GM18873 (cell line): ENCODE data around the gene KLHL21.
A peak's percentile ranks its signal among the peaks of the same experiment; 100 is the strongest.
"Not testable (repeated sequence)": the region's sequence is repeated elsewhere in the genome, so short reads cannot be mapped to it uniquely, and the experiment has no call there.

ENCODE experiments used
- ATAC-seq: cut with Tn5 transposase; IDR thresholded peaks from one replicate; pipeline ENCODE4 v1.9.1; 2021; ENCODE audit warnings: mild to moderate bottlenecking, moderate library complexity, moderate number of reproducible peaks; ENCODE audit not compliant: unreplicated experiment, low FRiP score

Gene KLHL21

GRCh38 chr1:6602669-6603237 lies at the start of gene KLHL21:
Gene KLHL21 (minus strand): TSS chr1:6602869. CDS start chr1:6602817, 52 bp downstream.
- ATAC-seq = peak; percentile 29

GRCh38 chr1:6651909-6652308 lies 49.2 kb upstream of the KLHL21 start:
- ATAC-seq = no peak

DNA sequence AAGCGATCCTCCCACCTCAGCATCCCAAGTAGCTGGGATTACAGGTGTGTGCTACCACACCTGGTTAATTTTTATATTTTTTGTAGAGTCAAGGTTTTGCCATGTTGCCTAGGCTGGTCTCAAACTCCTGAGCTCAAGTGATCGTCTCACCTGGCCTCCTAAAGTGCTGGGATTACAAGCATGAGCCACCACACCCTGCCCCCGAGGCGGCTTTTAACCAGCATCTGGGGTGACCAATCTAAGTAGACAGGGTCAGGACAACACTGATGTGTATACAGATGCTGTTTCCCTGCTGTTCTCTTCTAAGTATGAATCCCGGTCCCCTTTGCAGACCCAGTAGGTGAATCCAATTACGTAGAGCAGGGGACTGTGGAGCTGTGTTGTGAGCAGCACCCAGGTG lies 45.9 kb upstream of the KLHL21 start:
- ATAC-seq = no peak

- ATAC-seq = no peak
These were observed 44.0 kb upstream of the KLHL21 start for GRCh38 chr1:6646499-6647148.

DNA sequence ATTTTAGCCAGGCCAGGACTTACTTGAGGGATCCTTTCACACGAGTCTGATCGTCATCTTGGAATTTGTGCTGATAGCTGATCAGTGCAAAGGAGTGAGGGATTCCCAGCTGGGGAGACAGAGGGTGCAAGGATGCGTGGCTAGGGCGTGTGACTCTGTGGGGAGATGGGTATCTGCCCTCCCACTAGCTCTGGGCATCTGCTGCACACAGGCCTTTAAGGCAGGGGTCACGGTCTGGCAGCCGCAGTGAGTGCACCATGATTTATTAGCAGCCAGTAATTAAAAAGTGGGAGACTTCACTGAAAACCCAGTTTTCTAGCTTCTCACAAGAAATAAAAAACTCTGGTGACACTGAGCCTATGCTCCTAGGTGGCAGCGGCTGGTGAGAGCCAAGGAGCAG lies 42.3 kb upstream of the KLHL21 start:
- no peak for ATAC-seq

DNA sequence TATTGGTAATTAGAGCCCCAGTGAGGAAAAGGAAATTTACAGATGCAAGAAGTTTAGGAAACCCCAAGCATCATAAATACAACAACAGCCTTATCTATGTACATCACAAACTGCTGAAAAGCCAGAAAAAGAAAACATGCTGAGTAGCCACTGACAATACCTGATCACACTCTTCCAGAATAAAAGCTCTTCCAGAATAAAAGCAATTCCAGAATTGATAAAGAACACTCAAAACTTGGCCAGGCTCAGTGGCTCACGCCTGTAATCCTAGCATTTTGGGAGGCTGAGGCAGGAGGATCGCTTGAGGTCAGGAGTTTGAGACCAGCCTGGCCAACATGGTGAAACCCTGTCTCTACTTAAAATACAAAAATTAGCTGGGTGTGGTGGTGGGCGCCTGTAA lies 38.2 kb upstream of the KLHL21 start:
- not testable (repeated sequence) for ATAC-seq

DNA sequence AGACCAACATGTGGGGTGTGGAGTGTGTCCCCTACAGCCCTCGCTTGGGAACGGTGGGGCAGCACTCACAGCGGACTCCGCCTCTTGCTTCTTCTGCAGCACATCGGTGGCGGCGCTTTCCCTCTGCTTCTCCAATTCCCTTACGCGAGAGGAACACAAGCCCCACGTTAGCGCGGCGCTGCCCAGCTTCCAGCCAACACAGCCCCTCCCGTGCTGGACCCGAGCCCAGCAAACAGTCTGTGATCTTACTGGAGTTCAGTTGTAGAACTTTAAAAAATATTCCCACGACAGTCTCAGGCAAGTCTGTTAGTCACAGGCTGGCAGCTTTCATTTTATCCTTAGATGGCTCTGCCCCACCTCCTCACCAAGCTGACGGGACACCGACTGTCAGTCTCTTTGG lies 35.6 kb upstream of the KLHL21 start:
- no peak for ATAC-seq

DNA sequence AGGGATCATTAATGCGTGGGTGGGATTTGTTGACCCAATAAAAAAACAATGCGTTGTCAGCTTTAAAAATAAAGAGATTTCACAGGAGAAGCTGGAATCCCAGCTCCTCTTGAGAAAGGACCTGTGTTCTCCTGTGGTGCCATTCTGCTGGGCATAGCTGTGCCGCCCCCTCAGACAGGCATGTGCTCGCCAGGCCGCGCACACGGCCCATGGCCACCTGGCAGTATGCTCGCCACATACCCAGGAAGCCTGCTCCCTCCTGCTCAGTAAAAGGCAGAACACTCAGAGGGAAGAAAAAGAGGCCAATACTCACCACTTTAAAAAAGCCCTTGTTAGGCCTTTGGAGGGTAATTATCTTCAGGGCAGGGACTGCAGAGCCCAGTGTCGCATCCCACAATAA lies 35.1 kb upstream of the KLHL21 start:
- no peak for ATAC-seq

- not testable (repeated sequence) for ATAC-seq
These were observed 34.1 kb upstream of the KLHL21 start for GRCh38 chr1:6636778-6637177.

- no peak for ATAC-seq
These were observed 33.5 kb upstream of the KLHL21 start for GRCh38 chr1:6635910-6636760.

DNA sequence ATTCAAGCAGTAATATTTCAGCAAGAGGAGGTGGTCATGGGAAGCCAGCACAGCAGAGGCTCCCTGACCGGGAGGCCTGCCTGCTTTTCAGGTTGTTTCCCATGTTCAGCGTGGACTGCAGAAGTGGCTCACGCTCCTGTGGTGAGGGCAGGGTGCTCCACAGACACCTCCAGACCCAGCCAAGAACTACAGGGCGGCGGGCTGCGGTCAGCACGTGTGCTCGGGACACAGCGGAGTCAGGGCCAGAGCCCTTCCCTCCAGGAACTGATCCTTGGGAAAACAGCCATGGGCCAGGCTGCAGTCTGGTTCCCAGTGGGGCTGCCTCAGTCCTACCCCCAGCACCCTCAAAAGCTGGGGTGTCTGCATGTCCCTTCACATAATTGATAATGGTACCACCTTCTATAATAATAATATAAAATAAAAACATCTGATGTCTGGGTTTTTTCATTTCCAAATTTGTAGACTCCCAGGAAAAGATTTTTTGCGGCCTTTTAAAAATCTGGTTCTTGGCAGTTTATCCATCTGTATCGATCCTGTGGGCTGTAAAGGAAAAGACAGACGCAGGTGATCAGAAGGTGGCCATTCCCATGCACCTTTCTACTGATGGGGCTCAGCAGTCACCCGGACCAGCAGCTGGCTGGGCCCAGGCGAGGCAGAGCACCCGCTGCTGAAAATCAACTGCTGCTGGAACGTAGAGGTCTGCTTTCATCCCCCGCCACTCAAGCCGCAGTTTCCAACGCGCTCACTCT lies 32.7 kb upstream of the KLHL21 start:
- no peak for ATAC-seq

DNA sequence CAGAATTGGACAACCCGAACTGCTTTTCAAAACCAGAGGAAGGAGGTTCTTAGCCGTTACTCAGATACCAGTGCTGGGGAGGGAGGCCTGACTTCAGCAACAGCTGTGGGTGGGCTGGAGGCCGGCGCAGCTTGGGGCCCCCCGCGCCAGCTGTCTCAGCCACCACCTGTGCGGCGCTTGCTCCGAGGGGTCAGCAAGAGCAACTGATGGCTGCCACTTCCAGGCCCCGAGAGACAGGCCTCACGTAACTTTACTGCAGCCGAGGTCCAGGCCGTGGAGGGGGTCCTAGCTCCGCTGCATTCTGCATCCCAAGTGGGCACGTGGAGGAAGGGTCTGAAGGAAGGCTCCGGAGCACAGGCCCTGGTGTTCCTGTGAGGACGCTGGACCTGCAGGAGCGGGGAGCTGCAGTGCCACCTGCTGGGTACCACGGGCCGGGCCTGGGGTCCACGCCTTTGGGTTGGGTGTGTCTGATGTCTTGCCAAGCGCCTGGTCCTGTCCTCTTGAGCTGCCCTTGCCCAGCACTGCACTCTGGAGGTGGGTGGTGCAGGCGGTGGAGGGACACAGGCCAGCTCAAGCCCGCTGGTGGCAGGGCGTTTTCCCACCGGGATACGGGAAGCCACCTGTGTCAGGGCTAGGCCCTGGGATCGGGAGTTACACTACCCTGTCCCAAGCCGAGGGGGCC lies 31.8 kb upstream of the KLHL21 start:
- no peak for ATAC-seq

- no peak for ATAC-seq
These were observed 30.2 kb upstream of the KLHL21 start for GRCh38 chr1:6632588-6633514.

DNA sequence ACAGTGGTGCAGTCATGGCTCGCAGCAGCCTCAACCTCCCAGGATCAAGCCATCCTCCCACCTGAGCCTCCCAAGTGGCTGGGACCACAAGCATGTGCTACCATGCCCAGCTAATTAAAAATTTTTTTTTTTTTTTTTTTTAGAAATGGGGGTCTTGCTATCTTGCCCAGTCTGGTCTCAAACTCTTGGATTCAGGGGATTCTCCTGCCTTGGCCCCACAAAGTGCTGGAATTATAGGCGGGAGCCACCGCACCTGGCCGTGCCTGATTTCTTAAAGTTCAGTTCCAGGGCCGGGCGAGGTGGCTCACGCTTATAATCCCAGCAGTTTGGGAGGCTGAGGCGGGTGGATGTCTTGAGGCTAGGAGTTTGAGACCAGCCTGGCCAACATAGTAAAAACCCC lies 28.4 kb upstream of the KLHL21 start:
- no peak for ATAC-seq

- no peak for ATAC-seq
These were observed 27.4 kb upstream of the KLHL21 start for GRCh38 chr1:6630027-6630426.

- ATAC-seq = no peak
These were observed 26.4 kb upstream of the KLHL21 start for GRCh38 chr1:6628971-6629479.

- ATAC-seq = no peak
These were observed 25.3 kb upstream of the KLHL21 start for GRCh38 chr1:6627841-6628545.

DNA sequence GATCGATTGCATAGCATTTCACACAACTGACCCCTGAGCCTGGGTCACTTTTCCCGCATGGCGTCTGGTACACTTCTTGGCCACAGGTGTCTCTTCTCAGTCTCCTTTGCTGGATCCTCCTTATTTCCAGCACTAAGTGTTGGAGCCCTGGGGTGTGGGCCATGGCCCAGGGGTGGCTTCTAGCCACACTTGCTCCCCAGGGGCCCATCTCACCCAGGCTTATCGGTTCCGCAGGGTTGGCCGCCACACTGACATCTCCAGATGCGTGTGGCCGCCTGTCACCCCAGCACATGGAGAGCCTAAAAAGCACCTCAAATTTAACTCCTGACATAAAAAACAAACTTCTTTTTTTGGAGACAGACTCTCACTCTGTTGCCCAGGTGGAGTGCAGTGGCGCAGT lies 24.4 kb upstream of the KLHL21 start:
- ATAC-seq = no peak
